Non-pigmented ciliary epithelial cell (primary cell): Measurements from ENCODE around the gene HNRNPDL.
A peak's percentile ranks its signal among the peaks of the same experiment; 100 is the strongest.
"Not testable (repeated sequence)": the region's sequence is repeated elsewhere in the genome, so short reads cannot be mapped to it uniquely, and the experiment has no call there.

ENCODE experiments used
- DNase-seq: peaks from one replicate; pipeline ENCODE4 v3.0.0-alpha.2; 2010; ENCODE audit warnings: low read depth

HNRNPDL gene

DNA sequence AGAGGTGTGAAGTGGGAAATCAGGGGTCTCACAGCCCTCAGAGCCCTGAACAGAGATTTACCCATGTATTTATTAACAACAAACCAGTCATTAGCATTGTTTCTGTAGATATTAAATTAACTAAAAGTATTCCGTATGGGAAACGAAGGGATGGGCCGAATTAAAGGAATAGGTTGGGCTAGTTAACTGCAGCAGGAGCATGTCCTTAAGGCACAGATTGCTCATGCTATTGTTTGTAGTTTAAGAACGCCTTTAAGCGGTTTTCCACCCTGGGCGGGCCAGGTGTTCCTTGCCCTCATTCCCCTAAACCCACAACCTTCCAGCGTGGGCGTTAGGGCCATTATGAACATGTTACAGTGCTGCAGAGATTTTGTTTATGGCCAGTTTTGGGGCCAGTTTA is 44.0 kb downstream of the HNRNPDL start:
- DNase-seq: not testable (repeated sequence)

DNA sequence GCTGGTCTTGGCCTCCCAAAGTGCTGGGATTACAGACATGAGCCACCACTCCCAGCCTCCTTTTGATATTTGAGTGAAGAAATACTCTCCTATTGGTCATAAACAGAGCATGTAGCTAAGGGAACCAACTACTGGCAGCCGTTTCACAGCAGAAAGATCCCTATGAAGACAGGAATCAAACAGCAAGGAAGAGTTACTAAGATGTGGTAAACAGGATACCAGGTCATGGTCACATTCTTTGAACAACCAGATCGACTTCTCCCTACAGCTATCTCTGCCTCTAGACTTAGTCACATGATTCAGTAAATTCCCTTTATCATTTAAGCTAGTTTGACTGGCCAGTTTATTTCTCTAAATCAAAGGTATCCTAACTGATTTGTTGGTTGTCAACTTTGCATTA is 47.5 kb downstream of the HNRNPDL start:
- DNase-seq: no peak

DNA sequence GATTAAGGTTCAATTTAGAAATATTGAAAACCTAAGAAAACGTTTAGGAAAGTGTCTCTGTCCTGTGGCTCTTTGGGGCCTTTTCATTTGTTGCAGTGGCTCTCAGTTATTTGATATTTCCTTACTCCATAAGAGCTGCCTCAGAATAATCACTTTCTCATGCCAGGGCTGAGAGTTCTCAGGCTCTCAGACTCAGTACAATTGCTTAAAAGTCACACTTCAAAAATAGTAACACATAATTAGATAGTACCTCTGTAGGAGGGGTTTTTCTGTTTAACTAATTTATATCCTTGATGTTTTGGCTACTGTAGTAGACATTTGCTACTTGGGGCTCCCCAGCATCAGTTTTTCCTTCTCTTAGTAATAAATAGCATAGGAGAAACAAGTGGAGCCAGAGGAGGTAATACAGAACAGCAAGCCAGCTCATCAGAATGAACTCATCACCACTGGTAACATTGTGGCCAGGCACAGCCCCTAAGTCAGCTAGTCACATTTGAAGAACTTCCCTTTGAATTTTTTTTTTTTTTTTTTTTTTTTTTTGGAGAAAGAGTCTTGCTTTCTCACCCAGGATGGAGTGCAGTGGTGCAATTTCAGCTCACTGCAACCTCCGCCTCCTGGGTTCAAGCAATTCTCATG is 48.5 kb downstream of the HNRNPDL start:
- no peak for DNase-seq

DNA sequence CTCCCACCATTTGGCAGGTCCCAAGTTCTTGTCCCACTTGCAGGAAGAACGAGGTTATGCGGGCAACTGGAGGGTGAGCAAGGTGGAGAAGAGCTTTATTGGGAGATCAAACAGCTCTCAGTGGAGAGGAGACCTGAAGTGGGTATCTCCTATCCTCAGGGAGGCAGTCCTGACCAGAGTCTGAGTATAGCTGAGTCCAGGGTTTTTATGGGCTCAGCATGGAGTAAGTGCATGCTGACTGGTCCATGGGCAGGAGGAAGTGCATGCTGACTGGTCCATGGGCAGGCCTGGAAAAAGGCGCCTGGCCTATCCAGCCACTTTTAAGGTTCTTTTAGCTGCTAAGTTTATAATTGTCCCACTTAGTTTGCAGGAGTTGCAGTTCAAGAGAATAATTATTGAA is 49.0 kb downstream of the HNRNPDL start:
- DNase-seq: no peak

DNA sequence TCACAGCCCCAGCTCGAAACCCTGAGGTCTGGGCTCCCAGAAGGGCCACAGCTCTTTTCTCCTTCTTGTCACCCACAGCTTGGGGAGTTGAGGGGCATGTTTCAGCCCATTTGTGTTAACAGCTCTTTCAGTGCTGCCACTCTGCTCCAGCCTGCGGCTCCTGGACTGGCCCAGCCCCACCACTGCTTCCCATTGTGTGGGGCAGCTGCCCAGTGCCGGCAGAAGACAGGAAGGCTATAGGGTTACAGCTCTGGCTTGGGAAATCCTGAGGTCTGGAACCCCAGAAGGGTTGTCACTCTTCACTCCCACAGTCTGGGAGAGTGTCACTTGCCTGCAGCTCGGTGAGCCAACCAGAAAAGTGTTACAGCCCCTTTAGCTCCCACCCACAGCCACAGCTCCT is 49.4 kb downstream of the HNRNPDL start:
- DNase-seq: no peak

DNA sequence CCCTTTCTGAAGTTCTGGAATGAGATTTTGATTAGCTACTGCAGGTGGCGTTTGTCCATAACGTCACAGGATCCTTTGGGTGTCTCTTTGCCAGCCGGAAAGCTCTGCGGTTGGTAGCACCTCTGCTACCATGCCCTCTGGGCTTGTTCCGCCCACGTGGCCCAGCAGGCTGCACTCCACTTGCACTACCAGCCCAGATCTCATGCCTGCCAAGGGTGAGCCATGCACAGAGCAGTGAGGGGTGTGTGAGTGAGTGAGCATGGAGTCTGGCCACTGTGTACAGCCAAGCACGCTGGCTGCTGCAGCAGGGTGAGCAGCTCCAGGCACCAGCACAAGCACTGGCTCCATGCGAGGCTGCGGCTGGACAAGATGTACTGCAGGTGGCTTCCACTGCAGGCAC is 49.9 kb downstream of the HNRNPDL start:
- no peak for DNase-seq

DNA sequence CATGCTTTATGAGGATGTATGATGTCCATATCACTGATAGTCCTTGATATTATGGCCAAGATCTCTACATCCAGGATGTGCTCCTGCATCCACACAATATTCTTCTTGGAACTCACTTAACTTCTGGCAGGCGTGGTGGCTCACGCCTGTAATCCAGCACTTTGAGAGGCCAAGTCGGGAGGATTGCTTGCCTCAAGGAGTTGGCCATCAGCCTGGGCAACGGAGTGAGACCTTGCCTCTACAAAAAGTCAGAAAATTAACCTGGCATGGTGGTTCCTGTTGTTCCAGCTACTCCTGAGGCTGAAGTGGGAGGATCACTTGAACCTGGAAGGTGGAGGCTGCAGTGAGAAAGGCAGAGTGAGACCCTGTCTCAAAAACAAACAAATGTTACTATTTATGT is 54.2 kb downstream of the HNRNPDL start:
- DNase-seq: no peak

DNA sequence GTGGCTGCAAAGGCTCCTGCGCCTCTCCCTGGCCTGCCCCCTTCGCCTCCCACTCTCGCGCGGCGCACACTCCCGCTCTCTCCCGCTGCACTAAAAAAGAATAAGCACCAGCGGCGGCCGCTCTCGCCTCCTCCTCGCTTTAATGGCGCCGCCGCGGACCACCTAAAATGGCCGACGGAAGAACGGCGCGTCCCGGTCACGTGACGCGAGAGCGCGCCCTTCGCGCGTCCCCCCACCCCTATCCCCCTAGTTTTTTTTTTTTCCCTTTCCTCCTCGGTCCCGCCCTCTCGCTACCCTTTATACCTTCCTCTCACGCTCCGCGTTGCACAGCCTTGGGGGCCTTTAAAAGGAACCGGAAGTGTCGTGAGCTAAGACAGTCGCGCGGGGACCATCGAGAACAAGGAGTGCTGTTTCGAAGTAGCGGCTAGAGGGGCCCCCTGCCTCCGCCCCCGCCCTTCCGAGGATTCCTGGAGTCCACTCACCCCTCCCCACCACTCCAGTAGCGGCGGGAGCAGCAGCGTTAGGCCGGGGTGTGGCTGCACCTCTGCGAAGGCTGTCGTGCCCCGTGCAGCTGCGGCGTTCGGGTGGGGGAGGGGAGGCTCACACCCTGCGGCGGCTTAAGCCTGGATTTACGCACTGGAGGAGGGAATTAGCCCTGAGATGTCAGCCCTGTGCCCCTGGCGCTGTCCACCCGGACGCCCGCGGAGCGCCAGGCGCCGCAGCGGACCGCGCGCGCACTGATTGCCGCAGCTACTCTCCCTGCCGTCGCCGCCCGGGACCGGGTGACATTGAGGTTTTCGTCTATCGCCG is 56.2 kb downstream of the HNRNPDL start, which contains the start of gene HNRNPD:
Gene HNRNPD (minus strand): TSS at position 176 of the 810 bp plus-strand sequence. CDS start 313 bp downstream, outside the sequence.
- peak; percentile 97 for DNase-seq

DNA sequence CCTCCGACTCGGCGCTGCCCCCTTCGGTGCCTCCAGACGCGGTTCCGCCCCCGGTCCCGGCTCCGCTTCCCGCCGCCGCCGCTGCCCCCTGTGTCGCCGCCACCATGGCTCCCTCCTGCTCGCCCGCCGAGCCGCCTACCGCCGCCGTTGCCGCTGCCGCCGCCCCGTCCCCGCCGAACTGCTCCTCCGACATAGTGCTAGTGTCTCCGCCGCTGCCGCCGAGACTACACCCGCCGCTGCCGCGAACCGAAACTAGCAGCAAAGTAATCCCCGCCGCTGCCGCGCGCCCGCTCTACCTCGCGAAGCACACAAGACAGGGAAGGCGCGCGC is 56.8 kb downstream of the HNRNPDL start:
- DNase-seq: no peak
